CD14-positive monocyte (primary cell): ENCODE data around the gene DTX1. TPM values are rescaled to one million over a fixed set of nuclear protein-coding genes. Genes with fewer than 3 reads are reported as not detected.
A peak's percentile ranks its signal among the peaks of the same experiment; 100 is the strongest.

Source experiments
- DNase-seq, 3 donors: peaks; one replicate each; pipeline ENCODE4 v3.0.0-alpha.2; 2011 to 2022
- H2AFZ ChIP-seq: 2 replicates; pipeline ENCODE4 v1.6.0; 2012; ENCODE audit warnings: mild to moderate bottlenecking, low read depth, low read length, inconsistent platforms; ENCODE audit not compliant: insufficient read depth, poor library complexity, severe bottlenecking
- H3K27ac ChIP-seq, 2 donors: 1 replicate in 1 of 2; 2 replicates in 1 of 2; pipeline ENCODE4 v1.5.1; 2012 to 2013; ENCODE audit warnings: low read length in 2 of 2, control low read depth in 1 of 2, inconsistent platforms in 1 of 2, low read depth in 1 of 2, mild to moderate bottlenecking in 1 of 2
- H3K27me3 ChIP-seq, 2 donors: one replicate each; pipeline versions ENCODE4 v1.6.0 to v1.6.1; 2011 to 2013; ENCODE audit warnings: low read length in 2 of 2; ENCODE audit not compliant: control insufficient read depth in 2 of 2, insufficient read depth in 2 of 2
- H3K36me3 ChIP-seq, 2 donors: replicated peaks in 1 of 2; 1 replicate in 1 of 2; 2 replicates in 1 of 2; pipeline versions ENCODE4 v1.5.1 to v1.6.1; 2012 to 2013; ENCODE audit warnings: low read length in 2 of 2, control low read depth in 1 of 2, inconsistent platforms in 1 of 2, mild to moderate bottlenecking in 1 of 2; ENCODE audit not compliant: insufficient read depth in 2 of 2, control insufficient read depth in 1 of 2
- H3K4me1 ChIP-seq, 2 donors: 1 replicate in 1 of 2; 2 replicates in 1 of 2; pipeline versions ENCODE4 v1.5.1 to v1.6.1; 2012 to 2013; ENCODE audit warnings: low read length in 2 of 2, control low read depth in 1 of 2, inconsistent platforms in 1 of 2, mild to moderate bottlenecking in 1 of 2, moderate library complexity in 1 of 2; ENCODE audit not compliant: insufficient read depth in 2 of 2, control insufficient read depth in 1 of 2
- H3K4me2 ChIP-seq: replicated peaks from 2 replicates; pipeline ENCODE3; 2012; ENCODE audit warnings: low read length, moderate library complexity, mild to moderate bottlenecking; ENCODE audit not compliant: poor library complexity, severe bottlenecking; ENCODE audit errors: extremely low read depth
- H3K4me3 ChIP-seq, 3 experiments: fragments of 200-600 bp in 1 of 3; sonication (generic) in 1 of 3; replicated peaks in 1 of 3; 1 replicate in 2 of 3; 2 replicates in 1 of 3; pipeline ENCODE4 v1.5.1; 2011 to 2013; ENCODE audit warnings: low read length in 3 of 3, mild to moderate bottlenecking in 3 of 3, control low read depth in 2 of 3, low read depth in 2 of 3, inconsistent platforms in 1 of 3, moderate library complexity in 1 of 3
- H3K79me2 ChIP-seq: 2 replicates; pipeline ENCODE4 v1.6.0; 2012; ENCODE audit warnings: mild to moderate bottlenecking, control low read depth, inconsistent platforms, low read length, moderate library complexity; ENCODE audit not compliant: insufficient read depth
- H3K9ac ChIP-seq: 2 replicates; pipeline ENCODE4 v1.6.0; 2017; ENCODE audit warnings: low read length, mild to moderate bottlenecking; ENCODE audit not compliant: insufficient read depth, poor library complexity, severe bottlenecking
- H3K9me3 ChIP-seq, 2 donors: replicated peaks in 1 of 2; 1 replicate in 1 of 2; 2 replicates in 1 of 2; pipeline versions ENCODE4 v1.5.1 to v1.6.1; 2012 to 2013; ENCODE audit warnings: low read length in 2 of 2, control low read depth in 1 of 2; ENCODE audit not compliant: control insufficient read depth in 1 of 2, insufficient read depth in 1 of 2
- H4K20me1 ChIP-seq: 2 replicates; pipeline ENCODE4 v1.6.0; 2012; ENCODE audit warnings: mild to moderate bottlenecking, low read length, control low read depth, moderate library complexity; ENCODE audit not compliant: insufficient read depth
- H3K27ac Mint-ChIP-seq, 7 donors: one replicate each; pipeline ENCODE4 v1.8.0; 2020; ENCODE audit warnings: mild to moderate bottlenecking in 7 of 7, mixed read lengths in 7 of 7, moderate library complexity in 6 of 7, inconsistent platforms in 2 of 7
- H3K27me3 Mint-ChIP-seq, 3 donors: one replicate each; pipeline ENCODE4 v1.8.0; 2021 to 2022; ENCODE audit warnings: low read depth in 3 of 3, mild to moderate bottlenecking in 3 of 3, mixed read lengths in 3 of 3, moderate library complexity in 3 of 3, inconsistent platforms in 1 of 3
- H3K36me3 Mint-ChIP-seq, 2 donors: one replicate each; pipeline ENCODE4 v1.8.0; 2020; ENCODE audit warnings: mixed read lengths in 2 of 2, inconsistent platforms in 1 of 2, mild to moderate bottlenecking in 1 of 2
- H3K4me1 Mint-ChIP-seq: one replicate; pipeline ENCODE4 v1.8.0; 2020; ENCODE audit warnings: mild to moderate bottlenecking, mixed read lengths
- H3K4me3 Mint-ChIP-seq, 2 donors: one replicate each; pipeline ENCODE4 v1.8.0; 2020; ENCODE audit warnings: mild to moderate bottlenecking in 2 of 2, mixed read lengths in 2 of 2, moderate library complexity in 1 of 2
- H3K9me3 Mint-ChIP-seq, 7 donors: one replicate each; pipeline ENCODE4 v1.8.0; 2020 to 2022; ENCODE audit warnings: mixed read lengths in 7 of 7, mild to moderate bottlenecking in 6 of 7, moderate library complexity in 6 of 7, inconsistent platforms in 2 of 7
- WGBS: methylation state at CpG from one replicate; pipeline ENCODE4 v1.1.5; 2013; ENCODE audit warnings: missing lambda C conversion rate; ENCODE audit not compliant: insufficient coverage; 5-methylcytosine and 5-hydroxymethylcytosine counted together
- intact Hi-C, 2 donors: fragments of 100-400 bp; cut with micrococcal nuclease; formaldehyde crosslinking; loops; one replicate each; pipeline versions ENCODE4 v1.15.0 to v1.15.1; 2023
- polyA plus RNA-seq, 3 donors: library from polyadenylated mRNA; depleted of rRNA in 1 of 3; unstranded in 2 of 3; stranded (reverse) in 1 of 3; fragments of 300-500 nt in 2 of 3; fragments of >200 nt in 1 of 3; fragmentation: Illumina TruSeq in 2 of 3; gene quantifications; 1 replicate in 2 of 3; 2 replicates in 1 of 3; pipeline ENCODE4 v1.2.3, GENCODE V29; 2012 to 2021
- TF ChIP-seq, protein P1 (sequence below): fragments of 200-600 bp; IDR thresholded peaks from one replicate; pipeline ENCODE4 v1.8.0; 2022; ENCODE audit warnings: antibody characterized with exemption, mild to moderate bottlenecking

DTX1 gene
- polyA plus RNA-seq, 3 donors: 0.04 TPM; not detected in 1

DNA sequence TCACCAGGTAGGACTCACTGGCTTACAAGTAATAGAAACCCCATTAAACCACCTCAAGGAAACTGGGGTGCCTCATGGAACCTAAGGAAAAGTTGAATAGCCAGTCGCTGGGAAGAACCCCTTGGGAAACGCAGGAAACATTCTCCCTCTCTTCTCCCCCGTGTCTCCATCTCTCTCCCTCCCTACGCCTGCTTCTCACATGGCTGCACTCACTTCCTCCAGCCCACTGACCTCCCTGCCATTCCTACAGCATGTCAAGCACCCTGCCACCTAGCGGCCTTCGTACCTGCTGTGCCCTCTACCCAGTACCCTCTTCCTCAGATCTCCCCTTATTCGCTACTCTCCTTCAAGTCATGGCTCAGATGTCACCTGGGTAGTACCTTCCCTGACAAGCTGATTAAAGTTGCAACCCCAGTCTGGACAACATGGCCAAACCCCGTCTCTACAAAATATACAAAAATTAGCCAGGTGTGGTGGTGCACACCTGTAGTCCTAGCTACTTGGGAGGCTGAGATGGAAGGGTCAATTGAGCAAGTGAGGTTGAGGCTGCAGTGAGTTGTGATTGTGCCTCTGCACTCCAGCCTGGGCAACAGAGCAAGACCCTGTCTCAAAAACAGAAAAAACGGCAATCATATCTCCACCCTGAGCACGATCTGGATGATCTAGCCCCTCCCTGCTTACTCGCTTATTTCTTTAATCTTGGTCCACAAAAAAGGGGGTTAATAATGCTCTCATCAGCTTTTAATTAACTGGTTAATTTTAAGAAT lies 6.4 kb upstream of the DTX1 start:
- no peaks in the 10 kb centered on the region for H4K20me1 ChIP-seq
- Mint-ChIP-seq H3K27me3 (peaks cover 9 to 42% (median 28%) of the 10 kb centered on the region in 3 donors), H3K36me3 (no peaks in the 10 kb centered on the region), H3K9me3 (peaks cover 0 to 2% (median 0%) of the 10 kb centered on the region in 7 donors), H3K4me1 (peaks cover 7% of the 10 kb centered on the region), H3K4me3 (peak overlapping the region in 1 of 2 donors; percentile 12), H3K27ac (no peak overlapping the region)
- H3K4me1 ChIP-seq: no peaks in the 10 kb centered on the region
- H3K27me3 ChIP-seq: peaks cover 11 to 12% of the 10 kb centered on the region in 2 donors
- 53% methylated on average over 7 of the region's 11 CpGs for whole genome bisulfite sequencing
- H3K79me2 ChIP-seq: no peaks in the 10 kb centered on the region
- DNase-seq: no peak
- H3K27ac ChIP-seq: no peak overlapping the region
- H3K9ac ChIP-seq: no peak overlapping the region
- TF ChIP-seq, protein P1, sequence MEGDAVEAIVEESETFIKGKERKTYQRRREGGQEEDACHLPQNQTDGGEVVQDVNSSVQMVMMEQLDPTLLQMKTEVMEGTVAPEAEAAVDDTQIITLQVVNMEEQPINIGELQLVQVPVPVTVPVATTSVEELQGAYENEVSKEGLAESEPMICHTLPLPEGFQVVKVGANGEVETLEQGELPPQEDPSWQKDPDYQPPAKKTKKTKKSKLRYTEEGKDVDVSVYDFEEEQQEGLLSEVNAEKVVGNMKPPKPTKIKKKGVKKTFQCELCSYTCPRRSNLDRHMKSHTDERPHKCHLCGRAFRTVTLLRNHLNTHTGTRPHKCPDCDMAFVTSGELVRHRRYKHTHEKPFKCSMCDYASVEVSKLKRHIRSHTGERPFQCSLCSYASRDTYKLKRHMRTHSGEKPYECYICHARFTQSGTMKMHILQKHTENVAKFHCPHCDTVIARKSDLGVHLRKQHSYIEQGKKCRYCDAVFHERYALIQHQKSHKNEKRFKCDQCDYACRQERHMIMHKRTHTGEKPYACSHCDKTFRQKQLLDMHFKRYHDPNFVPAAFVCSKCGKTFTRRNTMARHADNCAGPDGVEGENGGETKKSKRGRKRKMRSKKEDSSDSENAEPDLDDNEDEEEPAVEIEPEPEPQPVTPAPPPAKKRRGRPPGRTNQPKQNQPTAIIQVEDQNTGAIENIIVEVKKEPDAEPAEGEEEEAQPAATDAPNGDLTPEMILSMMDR: no peak
- H3K4me3 ChIP-seq: no peak overlapping the region
- intact Hi-C loops: loop anchor here (2.0 to 5.0 kb wide), 3 partner anchors 102 to 125 kb away; no protein-coding TSS in a partner anchor
- H3K4me2 ChIP-seq: no peak overlapping the region
- H2AFZ ChIP-seq: no peak overlapping the region
- no peaks in the 10 kb centered on the region for H3K36me3 ChIP-seq
- H3K9me3 ChIP-seq: no peaks in the 10 kb centered on the region

DNA sequence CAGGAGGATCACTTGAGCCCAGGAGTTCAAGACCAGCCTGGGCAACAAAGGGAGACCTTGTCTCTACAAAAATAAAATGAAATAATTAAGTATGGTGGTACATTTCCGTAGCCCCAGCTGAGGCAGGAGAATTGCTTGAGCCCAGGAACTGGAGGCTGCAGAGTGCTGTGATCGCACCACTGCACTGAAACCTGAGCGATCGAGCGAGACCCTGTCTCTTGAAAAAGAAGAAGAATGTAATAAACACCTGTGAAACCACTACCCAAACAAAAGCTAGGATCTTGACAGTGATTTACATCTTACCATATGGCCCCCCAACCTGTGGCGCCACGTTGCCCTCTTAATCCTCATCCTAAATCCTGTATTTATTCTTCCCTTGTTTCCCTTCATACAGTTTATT lies 5.7 kb upstream of the DTX1 start:
- H3K4me1 ChIP-seq: no peaks in the 10 kb centered on the region
- H3K9ac ChIP-seq: no peak overlapping the region
- H3K27me3 ChIP-seq: peaks cover 18% of the 10 kb centered on the region in 2 donors
- WGBS: 100% methylated on average over 5 of the region's 7 CpGs
- TF ChIP-seq, protein P1: no peak
- no peak for DNase-seq
- H3K36me3 ChIP-seq: no peaks in the 10 kb centered on the region
- no peaks in the 10 kb centered on the region for H4K20me1 ChIP-seq
- no peaks in the 10 kb centered on the region for H3K9me3 ChIP-seq
- no peaks in the 10 kb centered on the region for H3K79me2 ChIP-seq
- Mint-ChIP-seq H3K9me3 (peaks cover 0 to 2% (median 0%) of the 10 kb centered on the region in 7 donors), H3K4me1 (peaks cover 7% of the 10 kb centered on the region), H3K27ac (no peak overlapping the region), H3K27me3 (peaks cover 15 to 44% (median 31%) of the 10 kb centered on the region in 3 donors), H3K36me3 (no peaks in the 10 kb centered on the region), H3K4me3 (no peak overlapping the region)
- H3K27ac ChIP-seq: no peak overlapping the region
- no peak overlapping the region for H3K4me3 ChIP-seq
- intact Hi-C loops: no loop called here
- H2AFZ ChIP-seq: no peak overlapping the region
- no peak overlapping the region for H3K4me2 ChIP-seq
